PC-3 (cell line): ENCODE measurements around the gene PEAK3. TPM values are rescaled to one million over a fixed set of nuclear protein-coding genes. Genes with fewer than 3 reads are reported as not detected.

Source experiments
- ATAC-seq: fragments of 200-7000 bp; cut with Tn5 transposase; 2 replicates; pipeline ENCODE4 v1.9.1; 2020; ENCODE audit warnings: mild to moderate bottlenecking, moderate library complexity
- BruUV-seq: library from RNA; stranded (reverse); fragments of 400-500 nt; replicated peaks from 2 replicates; lab custom pipeline; 2021; lab: Mats Ljungman, UMichigan
- CTCF ChIA-PET: fragments of 300-600 bp; sonication (Branson Sonifier 250); formaldehyde crosslinking; loops from one replicate; lab custom pipeline; 2022; ENCODE audit warnings: antibody characterized with exemption; lab: Charles Lee
- POLR2A ChIA-PET: fragments of 300-600 bp; sonication (Branson Sonifier 250); formaldehyde crosslinking; loops from one replicate; lab custom pipeline; 2022; ENCODE audit warnings: antibody characterized with exemption; ENCODE audit not compliant: unreplicated experiment; lab: Charles Lee
- DNase-seq: peaks from one replicate; pipeline ENCODE4 v3.0.0-alpha.2; 2015
- H2AFZ ChIP-seq: fragments of 300-600 bp; sonication (generic); 2 replicates; pipeline ENCODE4 v1.6.0; 2016; ENCODE audit warnings: antibody characterized with exemption, low read length
- H3F3A ChIP-seq: fragments of 300-600 bp; sonication (generic); one replicate; pipeline ENCODE4 v1.6.0; 2017; ENCODE audit warnings: antibody characterized with exemption, low read length, control low read depth, mild to moderate bottlenecking; ENCODE audit not compliant: unreplicated experiment
- H3K27ac ChIP-seq: fragments of 300-600 bp; sonication (generic); 2 replicates; pipeline ENCODE4 v1.5.1; 2016; ENCODE audit warnings: mild to moderate bottlenecking, low read length
- H3K27me3 ChIP-seq: fragments of 300-600 bp; sonication (generic); 2 replicates; pipeline ENCODE4 v1.6.1; 2016; ENCODE audit warnings: low read length, mixed read lengths
- H3K36me3 ChIP-seq: fragments of 300-600 bp; sonication (generic); 2 replicates; pipeline ENCODE4 v1.6.1; 2016; ENCODE audit warnings: low read depth, mixed run types, low read length, mixed read lengths
- H3K4me1 ChIP-seq: fragments of 300-600 bp; sonication (generic); 2 replicates; pipeline ENCODE4 v1.5.1; 2016; ENCODE audit warnings: low read length; ENCODE audit not compliant: insufficient read depth
- H3K4me2 ChIP-seq: fragments of 300-600 bp; sonication (generic); 2 replicates; pipeline ENCODE4 v1.6.0; 2016; ENCODE audit warnings: low read length
- H3K4me3 ChIP-seq: fragments of 300-600 bp; sonication (generic); 2 replicates; pipeline ENCODE4 v1.5.1; 2016; ENCODE audit warnings: mild to moderate bottlenecking, low read length, mixed read lengths
- H3K79me2 ChIP-seq: fragments of 300-600 bp; sonication (generic); 2 replicates; pipeline ENCODE4 v1.6.1; 2017; ENCODE audit warnings: low read length, mixed read lengths
- H3K9ac ChIP-seq: fragments of 300-600 bp; sonication (generic); 2 replicates; pipeline ENCODE4 v1.6.0; 2016; ENCODE audit warnings: mild to moderate bottlenecking, low read length
- H3K9me2 ChIP-seq: fragments of 300-600 bp; sonication (generic); replicated peaks from 2 replicates; pipeline ENCODE4 v1.6.1; 2016; ENCODE audit warnings: mixed run types, low read length, mixed read lengths
- H3K9me3 ChIP-seq: fragments of 300-600 bp; sonication (generic); 2 replicates; pipeline ENCODE4 v1.6.1; 2016; ENCODE audit warnings: low read length, mixed read lengths
- H4K20me1 ChIP-seq: fragments of 300-600 bp; sonication (generic); 2 replicates; pipeline ENCODE4 v1.6.1; 2016; ENCODE audit warnings: low read length, mixed read lengths
- CTCF ChIP-seq: fragments of 300-600 bp; sonication (generic); conservative IDR thresholded peaks from 2 replicates; pipeline ENCODE4 v1.5.1; 2017; ENCODE audit warnings: antibody characterized with exemption, low read depth, mild to moderate bottlenecking, low read length
- EZH2 ChIP-seq: fragments of 300-600 bp; sonication (generic); IDR thresholded peaks from one replicate; pipeline ENCODE4 v1.6.1; 2017; ENCODE audit warnings: antibody characterized with exemption, mild to moderate bottlenecking, low read length; ENCODE audit not compliant: unreplicated experiment
- EZH2phosphoT487 ChIP-seq: fragments of 300-600 bp; sonication (generic); IDR thresholded peaks from 2 replicates; pipeline ENCODE4 v1.6.1; 2018; ENCODE audit warnings: mild to moderate bottlenecking, antibody characterized with exemption, low read length, borderline replicate concordance
- intact Hi-C: fragments of 100-400 bp; cut with micrococcal nuclease; formaldehyde crosslinking; loops from 2 replicates; pipeline ENCODE4 v1.9.0; 2023
- total RNA-seq: library from RNA; depleted of rRNA; stranded (reverse); fragments of >200 nt; gene quantifications from 2 replicates; pipeline ENCODE4 v1.2.3, GENCODE V29; 2014

The PEAK3 gene
- total RNA-seq, 1 experiment from 2014 or later: not detected

GRCh38 chr19:2324220-2324948 lies 42.4 kb upstream of the PEAK3 start:
- ChIA-PET CTCF (interaction anchor here (0.6 kb wide), 1 partner anchor 8 kb away, joined by 3 read pairs; no protein-coding TSS in a partner anchor), POLR2A (no interaction called here)
- no peak overlapping the region for H3K27ac ChIP-seq
- H3F3A ChIP-seq: no peaks in the 10 kb centered on the region
- H3K4me1 ChIP-seq: peaks cover 6% of the 10 kb centered on the region; the same call in 1 of the 2 replicates
- DNase-seq (no peak), ATAC-seq (no peak)
- H3K9ac ChIP-seq: no peak overlapping the region
- H3K79me2 ChIP-seq: peaks cover 38% of the 10 kb centered on the region
- H3K9me3 ChIP-seq: no peaks in the 10 kb centered on the region
- no peaks in the 10 kb centered on the region; the same call in 1 of the 2 replicates for H3K36me3 ChIP-seq
- no peak overlapping the region for H3K4me3 ChIP-seq
- no TSS peak for BruUV-seq
- no peaks in the 10 kb centered on the region for H3K27me3 ChIP-seq
- H3K9me2 ChIP-seq: no peaks in the 10 kb centered on the region
- H3K4me2 ChIP-seq: no peak overlapping the region
- H2AFZ ChIP-seq: no peak overlapping the region
- intact Hi-C loops: no loop called here
- no peaks in the 10 kb centered on the region for H4K20me1 ChIP-seq
- TF ChIP-seq EZH2phosphoT487 (no peak), EZH2 (no peak), CTCF (no peak)

- Histone ChIP-seq H3F3A (no peaks in the 10 kb centered on the region), H4K20me1 (no peaks in the 10 kb centered on the region), H3K36me3 (no peaks in the 10 kb centered on the region; the same call in 1 of the 2 replicates), H3K79me2 (peaks cover 32% of the 10 kb centered on the region), H3K9ac (no peak overlapping the region), H3K4me3 (no peak overlapping the region), H3K4me2 (no peak overlapping the region), H2AFZ (no peak overlapping the region), H3K9me3 (no peaks in the 10 kb centered on the region), H3K27ac (no peak overlapping the region), H3K9me2 (no peaks in the 10 kb centered on the region), H3K4me1 (0 out of 2 replicates have a peak, but pooled peaks cover 4% of the 10 kb centered on the region), H3K27me3 (no peaks in the 10 kb centered on the region)
- intact Hi-C loops: no loop called here
- DNase-seq: no peak
- no peak for ATAC-seq
- ChIA-PET POLR2A (no interaction called here), CTCF (interaction anchor here (0.6 kb wide), 1 partner anchor 7 kb away, joined by 3 read pairs; no protein-coding TSS in a partner anchor)
- TF ChIP-seq CTCF (no peak), EZH2 (no peak), EZH2phosphoT487 (no peak)
- no TSS peak for BruUV-seq
Measured at GRCh38 chr19:2323707-2324106, 41.7 kb upstream of the PEAK3 start.
